CMK (cell line): Measurements from ENCODE around the gene TMEM217.
"Not testable (repeated sequence)": the region's sequence is repeated elsewhere in the genome, so short reads cannot be mapped to it uniquely, and the experiment has no call there.

Experiments
- DNase-seq: peaks from one replicate; pipeline ENCODE4 v3.0.0-alpha.2; 2010; ENCODE audit warnings: low read depth

Gene TMEM217

GRCh38 chr6:37185949-37186720, 71.8 kb downstream of the TMEM217 start:
- not testable (repeated sequence) for DNase-seq

DNA sequence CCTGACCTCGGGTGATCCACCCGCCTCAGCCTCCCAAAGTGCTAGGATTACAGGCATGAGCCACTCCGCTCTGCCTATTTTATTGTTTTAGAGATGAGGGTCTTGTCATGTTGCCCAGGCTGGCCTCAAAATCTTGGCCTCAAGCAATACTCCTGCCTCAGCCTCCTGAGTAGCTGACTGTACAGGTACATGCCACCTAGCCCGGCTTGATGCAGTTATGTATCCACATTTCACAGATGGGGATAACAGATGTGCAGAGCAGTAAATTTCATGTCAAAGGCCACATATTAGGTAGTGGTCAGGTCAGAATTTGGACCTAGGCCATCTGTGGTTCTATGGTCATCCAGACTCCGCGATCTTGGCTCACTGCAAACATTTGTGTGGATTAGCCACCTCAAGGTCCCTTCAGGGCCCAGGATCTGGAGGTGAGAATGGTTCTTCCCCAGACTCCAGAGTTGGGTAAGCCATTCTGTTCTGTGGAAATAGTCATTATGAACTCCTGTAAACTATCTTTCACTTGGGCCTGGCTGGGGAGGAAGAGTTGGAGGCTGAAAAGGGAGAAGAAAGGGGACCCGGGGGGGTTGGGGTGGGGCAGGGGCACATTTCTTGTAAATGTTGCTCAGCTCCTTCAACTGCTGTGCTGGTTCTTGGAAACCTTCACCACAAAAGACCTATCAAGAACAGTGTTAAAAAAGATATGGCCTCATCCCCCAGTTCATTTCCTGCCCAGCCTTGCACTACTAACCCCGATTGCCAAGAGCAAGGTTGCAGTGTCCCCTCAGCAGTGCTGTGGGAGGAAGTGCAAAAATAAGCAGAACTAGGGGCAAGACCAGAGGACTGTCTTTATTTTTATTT, 75.0 kb downstream of the TMEM217 start:
- peak; percentile 92 for DNase-seq

DNA sequence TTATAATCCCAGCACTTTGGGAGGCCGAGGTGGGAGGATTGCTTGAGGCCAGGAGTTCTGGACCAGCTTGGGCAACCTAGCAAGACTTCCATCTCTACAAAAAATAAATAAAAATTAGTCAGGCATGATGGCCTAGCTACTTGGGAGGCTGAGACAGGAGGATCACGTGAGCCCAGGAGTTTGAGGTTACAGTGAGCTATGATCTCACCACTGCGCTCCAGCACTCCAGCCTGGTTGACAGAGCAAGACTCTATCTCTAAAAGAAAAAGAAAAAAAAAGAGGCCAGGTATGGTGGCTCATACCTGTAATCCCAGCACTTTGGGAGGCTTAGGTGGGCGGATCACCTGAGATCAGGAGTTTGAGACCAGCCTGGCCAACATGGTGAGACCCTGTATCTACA, 77.3 kb downstream of the TMEM217 start:
- not testable (repeated sequence) for DNase-seq

GRCh38 chr6:37180075-37180474, 77.9 kb downstream of the TMEM217 start:
- DNase-seq, result no peak

DNA sequence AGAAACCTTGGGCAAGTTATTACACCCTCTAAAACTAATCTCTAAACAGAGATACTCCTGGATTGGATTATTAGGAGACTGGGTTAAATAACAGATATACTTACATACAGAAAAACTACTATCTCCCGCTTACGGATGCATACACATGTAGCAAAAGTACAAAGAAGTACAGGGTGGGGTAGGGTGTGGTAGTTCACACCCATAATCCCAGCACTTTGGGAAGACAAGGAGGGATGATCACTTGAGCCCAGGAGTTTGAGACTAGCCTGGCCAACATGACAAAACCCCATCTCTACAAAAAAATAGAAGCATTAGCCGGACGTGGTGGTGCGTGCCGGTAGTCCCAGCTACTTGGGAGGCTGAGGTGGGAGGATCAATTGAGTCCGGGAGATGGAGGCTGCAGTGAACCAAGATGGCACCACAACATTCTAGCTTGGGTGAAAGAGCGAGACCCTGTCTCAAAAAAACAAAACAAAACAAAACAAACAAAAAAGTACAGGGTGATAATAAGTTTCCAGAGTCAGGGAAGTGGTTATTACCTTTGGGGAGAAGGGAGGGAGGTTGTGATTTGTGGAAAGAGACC, 79.9 kb downstream of the TMEM217 start:
- no peak for DNase-seq

GRCh38 chr6:37177077-37177934, 80.6 kb downstream of the TMEM217 start:
- peak; percentile 82 for DNase-seq

GRCh38 chr6:37176268-37177076, 81.5 kb downstream of the TMEM217 start:
- no peak for DNase-seq

GRCh38 chr6:37175332-37176267, 82.3 kb downstream of the TMEM217 start:
- no peak for DNase-seq

DNA sequence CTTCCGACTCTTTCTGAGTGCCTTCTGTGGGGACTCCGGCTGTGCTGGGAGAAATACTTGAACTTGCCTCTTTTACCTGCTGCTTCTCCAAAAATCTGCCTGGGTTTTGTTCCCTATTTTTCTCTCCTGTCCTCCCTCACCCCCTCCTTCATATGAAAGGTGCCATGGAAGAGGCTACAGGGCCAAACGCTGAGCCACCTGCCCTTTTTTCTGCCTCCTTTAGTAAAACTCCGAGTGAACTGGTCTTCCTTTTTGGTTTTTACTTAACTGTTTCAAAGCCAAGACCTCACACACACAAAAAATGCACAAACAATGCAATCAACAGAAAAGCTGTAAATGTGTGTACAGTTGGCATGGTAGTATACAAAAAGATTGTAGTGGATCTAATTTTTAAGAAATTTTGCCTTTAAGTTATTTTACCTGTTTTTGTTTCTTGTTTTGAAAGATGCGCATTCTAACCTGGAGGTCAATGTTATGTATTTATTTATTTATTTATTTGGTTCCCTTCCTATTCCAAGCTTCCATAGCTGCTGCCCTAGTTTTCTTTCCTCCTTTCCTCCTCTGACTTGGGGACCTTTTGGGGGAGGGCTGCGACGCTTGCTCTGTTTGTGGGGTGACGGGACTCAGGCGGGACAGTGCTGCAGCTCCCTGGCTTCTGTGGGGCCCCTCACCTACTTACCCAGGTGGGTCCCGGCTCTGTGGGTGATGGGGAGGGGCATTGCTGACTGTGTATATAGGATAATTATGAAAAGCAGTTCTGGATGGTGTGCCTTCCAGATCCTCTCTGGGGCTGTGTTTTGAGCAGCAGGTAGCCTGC, 83.2 kb downstream of the TMEM217 start:
- DNase-seq, result no peak

DNA sequence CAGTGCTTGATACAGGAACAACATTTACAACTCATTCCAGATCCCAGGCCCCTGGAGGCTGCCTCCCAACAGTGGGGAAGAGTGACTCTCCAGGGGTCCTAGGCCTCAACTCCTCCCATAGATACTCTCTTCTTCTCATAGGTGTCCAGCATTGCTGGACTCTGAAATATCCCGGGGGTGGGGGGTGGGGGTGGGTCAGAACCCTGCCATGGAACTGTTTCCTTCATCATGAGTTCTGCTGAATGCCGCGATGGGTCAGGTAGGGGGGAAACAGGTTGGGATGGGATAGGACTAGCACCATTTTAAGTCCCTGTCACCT, 83.8 kb downstream of the TMEM217 start:
- DNase-seq, result no peak

DNA sequence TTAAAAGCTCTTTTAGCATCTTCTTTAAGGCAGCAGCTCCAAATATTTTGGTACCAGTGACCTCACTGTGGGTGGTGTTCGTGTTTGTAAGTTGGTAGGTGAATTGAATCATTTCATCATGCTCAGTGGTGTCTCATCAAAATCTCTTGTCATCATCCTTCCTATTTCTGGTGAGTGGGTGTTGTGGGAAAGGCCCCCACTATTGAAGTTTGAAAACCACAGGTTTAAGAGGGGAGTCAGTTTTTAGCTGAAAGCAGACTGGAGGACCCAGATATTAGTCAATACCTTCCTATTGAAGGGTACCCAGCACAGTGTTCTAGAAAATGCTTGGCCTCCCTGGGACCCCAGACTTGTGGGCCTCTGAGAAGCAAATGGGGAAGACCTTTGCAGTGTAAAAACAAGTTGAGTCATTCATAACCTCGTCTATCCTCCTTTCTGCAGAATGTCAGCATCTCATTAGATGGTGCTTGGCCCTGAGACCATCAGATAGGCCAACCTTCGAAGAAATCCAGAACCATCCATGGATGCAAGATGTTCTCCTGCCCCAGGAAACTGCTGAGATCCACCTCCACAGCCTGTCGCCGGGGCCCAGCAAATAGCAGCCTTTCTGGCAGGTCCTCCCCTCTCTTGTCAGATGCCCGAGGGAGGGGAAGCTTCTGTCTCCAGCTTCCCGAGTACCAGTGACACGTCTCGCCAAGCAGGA, 84.3 kb downstream of the TMEM217 start:
- no peak for DNase-seq

- DNase-seq, result no peak
Measured at GRCh38 chr6:37172912-37173492, 84.9 kb downstream of the TMEM217 start.

GRCh38 chr6:37171970-37172812, 85.8 kb downstream of the TMEM217 start:
- peak; percentile 79 for DNase-seq

DNA sequence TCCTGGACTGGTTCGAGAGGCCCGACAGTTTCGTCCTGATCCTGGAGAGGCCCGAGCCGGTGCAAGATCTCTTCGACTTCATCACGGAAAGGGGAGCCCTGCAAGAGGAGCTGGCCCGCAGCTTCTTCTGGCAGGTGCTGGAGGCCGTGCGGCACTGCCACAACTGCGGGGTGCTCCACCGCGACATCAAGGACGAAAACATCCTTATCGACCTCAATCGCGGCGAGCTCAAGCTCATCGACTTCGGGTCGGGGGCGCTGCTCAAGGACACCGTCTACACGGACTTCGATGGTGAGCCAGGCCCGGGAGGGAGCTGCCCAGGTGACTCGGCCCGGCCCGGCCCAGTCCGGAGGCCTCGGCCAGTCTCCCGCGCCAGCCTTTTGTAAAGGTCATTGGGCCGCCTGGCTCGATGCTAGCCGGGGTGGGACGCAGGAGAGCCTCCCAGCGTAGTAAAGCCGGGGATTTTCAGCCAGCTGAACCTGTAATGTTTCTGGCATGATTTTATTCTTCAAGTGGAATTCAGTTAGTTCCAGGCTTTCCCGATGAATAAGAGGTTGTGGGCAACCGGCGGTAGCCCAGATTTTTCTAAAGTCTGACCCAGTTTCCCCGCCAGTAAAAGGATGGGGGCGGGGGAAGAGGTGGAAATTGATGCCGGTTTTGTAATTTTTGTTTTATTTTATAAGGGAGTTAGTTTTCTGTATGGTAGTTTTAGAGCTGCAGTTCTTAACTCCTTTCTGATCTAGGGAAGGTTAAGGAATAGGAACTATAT, 86.6 kb downstream of the TMEM217 start:
- no peak for DNase-seq

DNA sequence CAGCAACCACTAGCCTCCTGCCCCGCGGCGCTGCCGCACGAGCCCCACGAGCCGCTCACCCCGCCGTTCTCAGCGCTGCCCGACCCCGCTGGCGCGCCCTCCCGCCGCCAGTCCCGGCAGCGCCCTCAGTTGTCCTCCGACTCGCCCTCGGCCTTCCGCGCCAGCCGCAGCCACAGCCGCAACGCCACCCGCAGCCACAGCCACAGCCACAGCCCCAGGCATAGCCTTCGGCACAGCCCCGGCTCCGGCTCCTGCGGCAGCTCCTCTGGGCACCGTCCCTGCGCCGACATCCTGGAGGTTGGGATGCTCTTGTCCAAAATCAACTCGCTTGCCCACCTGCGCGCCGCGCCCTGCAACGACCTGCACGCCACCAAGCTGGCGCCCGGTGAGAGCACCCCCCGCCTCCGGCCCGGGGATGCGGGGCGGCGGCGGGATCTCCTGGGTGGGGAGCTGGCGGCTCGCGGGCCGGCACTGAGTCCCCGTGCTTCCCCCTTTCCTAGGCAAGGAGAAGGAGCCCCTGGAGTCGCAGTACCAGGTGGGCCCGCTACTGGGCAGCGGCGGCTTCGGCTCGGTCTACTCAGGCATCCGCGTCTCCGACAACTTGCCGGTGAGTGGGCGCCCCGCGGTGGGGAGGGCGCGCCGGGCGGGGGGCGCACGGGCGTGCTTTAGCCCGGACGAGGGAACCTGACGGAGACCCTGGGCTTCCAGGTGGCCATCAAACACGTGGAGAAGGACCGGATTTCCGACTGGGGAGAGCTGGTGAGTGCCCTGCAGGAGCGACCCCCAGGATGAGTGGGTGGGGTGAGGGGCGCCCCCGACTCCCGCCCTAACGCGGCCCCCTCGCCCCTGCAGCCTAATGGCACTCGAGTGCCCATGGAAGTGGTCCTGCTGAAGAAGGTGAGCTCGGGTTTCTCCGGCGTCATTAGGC, 87.4 kb downstream of the TMEM217 start:
- DNase-seq, result no peak
